ENCODE data around the gene ITGAX.

DNA sequence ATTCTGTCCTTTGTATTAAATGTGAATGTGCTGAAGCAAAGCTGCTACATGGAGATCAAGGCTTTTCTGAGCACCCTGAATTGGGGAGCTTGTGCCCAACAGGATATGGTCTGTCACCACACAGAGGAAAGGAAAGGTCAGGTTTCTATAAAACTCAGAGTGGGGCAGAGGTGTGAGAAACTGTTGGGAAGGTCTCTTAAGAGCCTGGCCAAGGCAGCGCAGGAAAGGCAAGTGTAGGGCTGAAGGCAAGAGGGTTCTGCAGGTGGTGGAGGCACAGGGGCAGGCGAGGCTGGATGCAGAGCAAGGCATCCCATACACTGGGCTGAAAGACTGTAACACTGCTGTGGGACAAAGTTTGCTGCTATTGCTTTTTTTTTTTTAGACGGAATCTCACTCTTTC, 65.1 kb downstream of the ITGAX start:
- TF ChIP-seq CTCF (IDR thresholded peaks at IDR 0.05; ENCODE audit: low read depth, low read length, missing input control) (no peak), TAF1 (conservative IDR thresholded peaks at IDR 0.05) (no peak), RXRA (IDR thresholded peaks at IDR 0.05) (no peak), JUND (IDR thresholded peaks at IDR 0.05) (no peak), MAX (IDR thresholded peaks at IDR 0.05) (no peak), FOXA1 (IDR thresholded peaks at IDR 0.05) (no peak), YY1 (IDR thresholded peaks at IDR 0.05) (no peak), RAD21 (IDR thresholded peaks at IDR 0.05) (no peak), EGR1 (IDR thresholded peaks at IDR 0.05; ENCODE audit: low read depth in 2 of 2) (no peak), GABPA (IDR thresholded peaks at IDR 0.05 in 1 of 2, conservative IDR thresholded peaks at IDR 0.05 in 1 of 2) (no peak), ATF3 (IDR thresholded peaks at IDR 0.05) (no peak)
- TF ChIP-seq, protein P1, sequence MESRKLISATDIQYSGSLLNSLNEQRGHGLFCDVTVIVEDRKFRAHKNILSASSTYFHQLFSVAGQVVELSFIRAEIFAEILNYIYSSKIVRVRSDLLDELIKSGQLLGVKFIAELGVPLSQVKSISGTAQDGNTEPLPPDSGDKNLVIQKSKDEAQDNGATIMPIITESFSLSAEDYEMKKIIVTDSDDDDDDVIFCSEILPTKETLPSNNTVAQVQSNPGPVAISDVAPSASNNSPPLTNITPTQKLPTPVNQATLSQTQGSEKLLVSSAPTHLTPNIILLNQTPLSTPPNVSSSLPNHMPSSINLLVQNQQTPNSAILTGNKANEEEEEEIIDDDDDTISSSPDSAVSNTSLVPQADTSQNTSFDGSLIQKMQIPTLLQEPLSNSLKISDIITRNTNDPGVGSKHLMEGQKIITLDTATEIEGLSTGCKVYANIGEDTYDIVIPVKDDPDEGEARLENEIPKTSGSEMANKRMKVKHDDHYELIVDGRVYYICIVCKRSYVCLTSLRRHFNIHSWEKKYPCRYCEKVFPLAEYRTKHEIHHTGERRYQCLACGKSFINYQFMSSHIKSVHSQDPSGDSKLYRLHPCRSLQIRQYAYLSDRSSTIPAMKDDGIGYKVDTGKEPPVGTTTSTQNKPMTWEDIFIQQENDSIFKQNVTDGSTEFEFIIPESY (IDR thresholded peaks at IDR 0.05) = no peak
- TF ChIP-seq, protein P2, sequence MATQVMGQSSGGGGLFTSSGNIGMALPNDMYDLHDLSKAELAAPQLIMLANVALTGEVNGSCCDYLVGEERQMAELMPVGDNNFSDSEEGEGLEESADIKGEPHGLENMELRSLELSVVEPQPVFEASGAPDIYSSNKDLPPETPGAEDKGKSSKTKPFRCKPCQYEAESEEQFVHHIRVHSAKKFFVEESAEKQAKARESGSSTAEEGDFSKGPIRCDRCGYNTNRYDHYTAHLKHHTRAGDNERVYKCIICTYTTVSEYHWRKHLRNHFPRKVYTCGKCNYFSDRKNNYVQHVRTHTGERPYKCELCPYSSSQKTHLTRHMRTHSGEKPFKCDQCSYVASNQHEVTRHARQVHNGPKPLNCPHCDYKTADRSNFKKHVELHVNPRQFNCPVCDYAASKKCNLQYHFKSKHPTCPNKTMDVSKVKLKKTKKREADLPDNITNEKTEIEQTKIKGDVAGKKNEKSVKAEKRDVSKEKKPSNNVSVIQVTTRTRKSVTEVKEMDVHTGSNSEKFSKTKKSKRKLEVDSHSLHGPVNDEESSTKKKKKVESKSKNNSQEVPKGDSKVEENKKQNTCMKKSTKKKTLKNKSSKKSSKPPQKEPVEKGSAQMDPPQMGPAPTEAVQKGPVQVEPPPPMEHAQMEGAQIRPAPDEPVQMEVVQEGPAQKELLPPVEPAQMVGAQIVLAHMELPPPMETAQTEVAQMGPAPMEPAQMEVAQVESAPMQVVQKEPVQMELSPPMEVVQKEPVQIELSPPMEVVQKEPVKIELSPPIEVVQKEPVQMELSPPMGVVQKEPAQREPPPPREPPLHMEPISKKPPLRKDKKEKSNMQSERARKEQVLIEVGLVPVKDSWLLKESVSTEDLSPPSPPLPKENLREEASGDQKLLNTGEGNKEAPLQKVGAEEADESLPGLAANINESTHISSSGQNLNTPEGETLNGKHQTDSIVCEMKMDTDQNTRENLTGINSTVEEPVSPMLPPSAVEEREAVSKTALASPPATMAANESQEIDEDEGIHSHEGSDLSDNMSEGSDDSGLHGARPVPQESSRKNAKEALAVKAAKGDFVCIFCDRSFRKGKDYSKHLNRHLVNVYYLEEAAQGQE (IDR thresholded peaks at IDR 0.05) = no peak

Data from liver (tissue), 3 donors.